GM12864 (cell line): ENCODE results near the gene RASA2.

Experiments
- DNase-seq: peaks from one replicate; pipeline ENCODE4 v3.0.0-alpha.2; 2011; ENCODE audit warnings: low read depth
- H3K4me3 ChIP-seq: 2 replicates; pipeline ENCODE4 v1.5.1; 2011; ENCODE audit warnings: mild to moderate bottlenecking, low read depth, low read length, control low read depth
- TF ChIP-seq, protein P1 (sequence below): IDR thresholded peaks from 2 replicates; pipeline ENCODE4 v1.5.1; 2011; ENCODE audit warnings: low read depth, mild to moderate bottlenecking, moderate library complexity, low read length, control low read depth, inconsistent platforms; ENCODE audit errors: missing control alignments

RASA2 gene

DNA sequence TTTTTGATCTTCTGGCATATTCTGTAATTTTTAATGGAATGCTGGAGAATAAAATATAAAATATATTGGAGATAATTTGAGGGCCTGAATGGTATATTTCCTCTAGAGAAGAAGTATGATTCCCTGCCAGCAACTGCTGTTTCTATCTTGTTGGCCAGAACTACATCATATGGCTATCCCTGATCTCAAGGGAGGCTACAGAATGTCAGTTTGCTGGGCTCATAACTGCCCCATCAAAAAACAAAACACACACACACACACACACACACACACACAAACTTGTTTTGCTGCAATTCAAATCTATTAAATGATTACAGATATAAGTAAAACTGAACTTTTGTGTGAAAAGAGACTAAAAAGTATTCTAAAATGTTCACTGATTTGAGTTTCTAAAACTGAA, 51.0 kb downstream of the RASA2 start:
- DNase-seq, result no peak
- H3K4me3 ChIP-seq, result no peak overlapping the region
- TF ChIP-seq, protein P1, sequence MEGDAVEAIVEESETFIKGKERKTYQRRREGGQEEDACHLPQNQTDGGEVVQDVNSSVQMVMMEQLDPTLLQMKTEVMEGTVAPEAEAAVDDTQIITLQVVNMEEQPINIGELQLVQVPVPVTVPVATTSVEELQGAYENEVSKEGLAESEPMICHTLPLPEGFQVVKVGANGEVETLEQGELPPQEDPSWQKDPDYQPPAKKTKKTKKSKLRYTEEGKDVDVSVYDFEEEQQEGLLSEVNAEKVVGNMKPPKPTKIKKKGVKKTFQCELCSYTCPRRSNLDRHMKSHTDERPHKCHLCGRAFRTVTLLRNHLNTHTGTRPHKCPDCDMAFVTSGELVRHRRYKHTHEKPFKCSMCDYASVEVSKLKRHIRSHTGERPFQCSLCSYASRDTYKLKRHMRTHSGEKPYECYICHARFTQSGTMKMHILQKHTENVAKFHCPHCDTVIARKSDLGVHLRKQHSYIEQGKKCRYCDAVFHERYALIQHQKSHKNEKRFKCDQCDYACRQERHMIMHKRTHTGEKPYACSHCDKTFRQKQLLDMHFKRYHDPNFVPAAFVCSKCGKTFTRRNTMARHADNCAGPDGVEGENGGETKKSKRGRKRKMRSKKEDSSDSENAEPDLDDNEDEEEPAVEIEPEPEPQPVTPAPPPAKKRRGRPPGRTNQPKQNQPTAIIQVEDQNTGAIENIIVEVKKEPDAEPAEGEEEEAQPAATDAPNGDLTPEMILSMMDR, result no peak

DNA sequence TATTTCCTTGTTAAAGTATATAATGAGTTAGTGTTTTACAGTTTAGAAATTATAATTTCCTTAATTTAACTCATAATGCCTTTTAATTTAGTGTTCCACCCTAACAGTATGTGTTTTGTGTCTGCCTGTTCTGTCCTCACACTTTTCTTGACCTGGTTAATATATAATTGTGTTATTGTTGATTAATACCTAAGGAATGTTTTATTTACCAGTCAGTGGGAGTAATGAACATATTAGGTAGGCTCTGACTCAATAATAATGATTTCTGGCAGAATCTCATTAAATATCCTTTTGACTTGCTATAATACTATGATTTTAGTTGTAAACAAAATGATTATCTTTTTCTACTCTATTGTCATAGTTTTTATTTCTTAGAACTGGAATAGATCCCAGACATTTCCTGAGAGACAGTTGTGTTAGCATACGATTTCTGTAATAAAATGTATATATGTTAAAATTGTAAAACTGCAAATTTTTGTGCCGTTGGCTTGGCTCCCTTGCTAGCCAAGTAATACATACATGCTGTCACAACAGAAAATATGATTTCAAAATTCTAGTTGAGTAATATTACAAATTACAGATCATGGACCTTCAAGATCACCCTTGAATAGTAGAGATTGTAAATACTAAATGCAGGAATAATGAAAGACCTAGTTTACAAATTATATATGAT, 51.9 kb downstream of the RASA2 start:
- no peak for DNase-seq
- H3K4me3 ChIP-seq, result no peak overlapping the region
- TF ChIP-seq, protein P1, result no peak

DNA sequence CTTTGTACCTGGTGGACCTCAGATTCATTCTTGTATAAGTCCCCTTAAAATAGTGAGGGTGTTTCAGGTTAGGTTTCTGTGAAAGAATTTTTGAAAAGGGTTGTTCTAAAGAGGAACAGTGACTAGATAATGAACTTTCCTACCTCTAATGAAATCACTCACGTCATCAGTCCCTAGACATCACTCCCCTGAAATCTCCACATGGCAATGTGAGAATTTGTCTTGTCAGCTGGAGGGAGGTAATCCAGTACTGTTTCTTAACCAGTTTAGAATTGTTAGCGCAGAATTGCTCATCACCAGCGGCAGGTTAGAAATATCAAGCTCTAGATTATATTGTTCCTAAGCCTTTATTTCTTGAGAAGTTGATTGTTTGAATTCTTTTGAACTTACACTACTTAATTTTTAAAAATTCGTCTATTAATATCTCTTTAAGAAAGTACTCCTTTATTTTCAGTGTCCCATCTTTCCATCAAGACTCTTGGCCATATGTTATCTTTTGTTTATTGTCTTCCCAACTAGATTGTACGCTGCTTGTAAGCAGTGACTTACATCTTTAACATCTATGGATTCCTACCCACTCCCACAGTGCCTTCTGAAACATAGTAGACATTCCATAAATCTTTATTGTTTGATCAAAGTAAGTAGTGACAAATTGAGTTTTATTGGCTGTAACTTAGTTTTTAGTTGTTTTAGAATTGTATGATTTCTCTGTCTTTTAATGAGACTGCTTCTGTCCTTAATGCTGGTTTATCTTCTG, 52.8 kb downstream of the RASA2 start:
- TF ChIP-seq, protein P1, result no peak
- no peak for DNase-seq
- no peak overlapping the region for H3K4me3 ChIP-seq

DNA sequence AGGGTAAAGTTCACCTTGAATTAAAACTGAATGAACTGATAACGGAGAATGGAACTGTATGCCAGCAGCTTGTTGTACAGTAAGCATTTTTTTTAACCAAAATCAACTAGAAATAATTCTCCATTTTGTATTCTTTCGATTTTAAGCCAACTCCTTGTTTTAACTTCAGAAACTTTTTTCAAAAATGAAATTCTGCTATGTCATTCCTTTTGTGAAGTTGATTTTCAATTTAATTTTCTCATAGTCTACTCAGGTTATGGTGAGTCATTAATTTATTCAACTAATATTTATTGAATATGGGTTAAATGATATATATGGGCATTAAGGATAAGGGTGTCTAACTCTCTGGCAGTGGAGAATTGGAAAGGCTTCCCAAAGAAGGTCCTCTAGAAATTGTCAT, 53.7 kb downstream of the RASA2 start:
- TF ChIP-seq, protein P1, result no peak
- no peak overlapping the region for H3K4me3 ChIP-seq
- DNase-seq, result no peak

DNA sequence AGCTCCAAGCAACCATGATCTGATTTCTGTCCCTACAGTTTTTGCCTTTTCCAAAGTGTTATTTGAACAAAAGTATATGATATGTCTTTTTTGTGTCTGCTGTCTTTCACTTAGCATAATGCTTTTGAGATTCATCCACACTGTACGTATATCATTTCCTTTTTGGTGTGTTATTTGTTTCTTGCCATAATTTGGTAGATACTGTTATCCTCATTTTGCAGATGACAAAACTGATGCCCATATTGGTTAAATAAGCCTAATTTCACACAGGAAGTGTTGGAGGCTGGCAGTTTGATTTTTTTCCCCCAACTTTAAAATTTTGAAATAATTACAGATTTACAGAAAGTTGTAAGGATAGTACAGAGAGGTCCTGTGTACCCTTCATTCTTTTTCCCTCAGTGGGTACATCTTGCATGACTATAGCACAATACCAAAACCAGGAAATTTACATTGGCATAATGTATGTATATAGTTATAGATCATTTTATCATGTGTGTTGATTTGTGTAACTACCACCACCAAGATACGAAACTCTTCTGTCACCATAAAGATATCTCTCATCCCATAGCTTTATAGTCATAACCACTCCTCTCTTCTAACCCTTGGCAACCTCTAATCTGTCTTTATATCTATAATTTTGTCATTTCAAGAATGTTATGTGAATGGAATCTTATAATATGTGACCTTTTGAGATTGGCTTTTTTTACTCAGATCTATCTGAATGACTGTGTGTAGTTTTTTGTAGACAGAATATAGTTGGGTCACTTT, 55.6 kb downstream of the RASA2 start:
- no peak overlapping the region for H3K4me3 ChIP-seq
- TF ChIP-seq, protein P1, result no peak
- DNase-seq, result no peak

DNA sequence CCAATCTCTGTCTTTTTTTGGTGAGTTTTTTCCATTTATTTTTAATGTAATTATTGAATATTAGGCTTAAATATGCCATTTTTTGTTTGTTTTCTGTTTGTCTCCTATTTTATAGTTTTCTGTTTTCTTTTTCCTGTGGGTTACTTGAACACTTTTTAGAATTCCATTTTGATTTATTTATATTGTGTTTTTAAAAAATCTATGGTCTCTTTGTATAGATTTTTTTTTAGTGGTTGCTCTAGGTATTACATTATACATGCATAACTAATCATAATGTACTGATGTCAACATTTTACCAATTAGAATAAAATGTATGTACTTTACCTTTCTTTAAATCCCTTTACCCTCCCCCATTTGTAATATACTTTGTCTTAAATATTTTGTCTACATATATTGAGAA, 56.2 kb downstream of the RASA2 start:
- TF ChIP-seq, protein P1, result no peak
- DNase-seq, result no peak

More for the DNA sequence above, 56.2 kb downstream of the RASA2 start:
- H3K4me3 ChIP-seq, result no peak overlapping the region
